SU-DHL-6 (cell line): Measurements from ENCODE around the gene LALBA.
A peak's percentile ranks its signal among the peaks of the same experiment; 100 is the strongest.

Source experiments
- CTCF ChIP-seq: fragments of 200-600 bp; sonication (generic); IDR thresholded peaks from one replicate; pipeline ENCODE4 v1.5.1; 2017; ENCODE audit warnings: antibody characterized with exemption, mild to moderate bottlenecking, low read length, moderate library complexity; ENCODE audit not compliant: insufficient read depth, poor library complexity, severe bottlenecking
- EZH2phosphoT487 ChIP-seq: fragments of 200-600 bp; sonication (generic), shearing (Covaris generic); conservative IDR thresholded peaks from 2 replicates; pipeline ENCODE4 v1.6.1; 2018; ENCODE audit warnings: mild to moderate bottlenecking, antibody characterized with exemption, low read length, moderate library complexity, mixed read lengths

- peak; percentile 82 for TF ChIP-seq CTCF
- no peak for TF ChIP-seq EZH2phosphoT487
Measured at GRCh38 chr12:48618541-48618940, 48.7 kb upstream of the LALBA start.
